Stimulated activated CD4-positive, alpha-beta T cell treated with anti-CD3 and anti-CD28 coated beads, Interleukin-12 subunit alpha, Interleukin-12 subunit beta, amount 100 ng/mL, for 24 hours (primary cell): ENCODE data around the gene HOXA9.

Experiments used
- DNase-seq, 2 experiments: peaks; one replicate each; pipeline ENCODE4 v3.0.0-alpha.2; 2020; ENCODE audit warnings: low read depth in 2 of 2

HOXA9 gene

GRCh38 chr7:27153526-27153925 is 11.8 kb downstream of the HOXA9 start:
- DNase-seq = no peak

- DNase-seq = no peak
Measured at GRCh38 chr7:27152816-27153442, 12.4 kb downstream of the HOXA9 start.

GRCh38 chr7:27151931-27152815 is 13.2 kb downstream of the HOXA9 start, which contains the start of gene HOXA3:
Gene HOXA3, minus strand, starts transcription at chr7:27152583. Its CDS starts 41,943 bp downstream, at chr7:27110640.
- no peak for DNase-seq

GRCh38 chr7:27151341-27151930 is 13.9 kb downstream of the HOXA9 start:
- DNase-seq = no peak

- peak; percentile 41 to 58 for DNase-seq
Measured at GRCh38 chr7:27150568-27151340, 14.6 kb downstream of the HOXA9 start.

- no peak for DNase-seq
Measured at GRCh38 chr7:27149842-27150567, 15.3 kb downstream of the HOXA9 start.

GRCh38 chr7:27148756-27149641 is 16.3 kb downstream of the HOXA9 start:
- no peak for DNase-seq

GRCh38 chr7:27148031-27148755 is 17.1 kb downstream of the HOXA9 start:
- DNase-seq = no peak

GRCh38 chr7:27147199-27148030 is 17.9 kb downstream of the HOXA9 start, which contains the start of gene HOXA6:
Gene HOXA6, minus strand, starts transcription at chr7:27147774. Its CDS starts 25 bp downstream, at chr7:27147749.
- no peak for DNase-seq

GRCh38 chr7:27146491-27147198 is 18.7 kb downstream of the HOXA9 start:
- no peak for DNase-seq

GRCh38 chr7:27145914-27146412 is 19.4 kb downstream of the HOXA9 start:
- DNase-seq = no peak

- no peak for DNase-seq
Measured at GRCh38 chr7:27145165-27145913, 20.0 kb downstream of the HOXA9 start.

- no peak for DNase-seq
Measured at GRCh38 chr7:27144781-27145164, 20.6 kb downstream of the HOXA9 start.

GRCh38 chr7:27143950-27144780 is 21.2 kb downstream of the HOXA9 start:
- no peak for DNase-seq

- no peak for DNase-seq
Measured at GRCh38 chr7:27143023-27143949, 22.1 kb downstream of the HOXA9 start, which contains the start of gene HOXA5. Gene HOXA5, minus strand, starts transcription at chr7:27143681. Its CDS starts 74 bp downstream, at chr7:27143607.
